Measurements from ENCODE around the gene TTC4. TPM values are rescaled to one million over a fixed set of nuclear protein-coding genes. Genes with fewer than 3 reads are reported as not detected.

TTC4 gene
- total and polyA plus RNA-seq, 2 of the 4 experiments (the other 2 are of a cell fraction), result 21.6 to 27.1 TPM

DNA sequence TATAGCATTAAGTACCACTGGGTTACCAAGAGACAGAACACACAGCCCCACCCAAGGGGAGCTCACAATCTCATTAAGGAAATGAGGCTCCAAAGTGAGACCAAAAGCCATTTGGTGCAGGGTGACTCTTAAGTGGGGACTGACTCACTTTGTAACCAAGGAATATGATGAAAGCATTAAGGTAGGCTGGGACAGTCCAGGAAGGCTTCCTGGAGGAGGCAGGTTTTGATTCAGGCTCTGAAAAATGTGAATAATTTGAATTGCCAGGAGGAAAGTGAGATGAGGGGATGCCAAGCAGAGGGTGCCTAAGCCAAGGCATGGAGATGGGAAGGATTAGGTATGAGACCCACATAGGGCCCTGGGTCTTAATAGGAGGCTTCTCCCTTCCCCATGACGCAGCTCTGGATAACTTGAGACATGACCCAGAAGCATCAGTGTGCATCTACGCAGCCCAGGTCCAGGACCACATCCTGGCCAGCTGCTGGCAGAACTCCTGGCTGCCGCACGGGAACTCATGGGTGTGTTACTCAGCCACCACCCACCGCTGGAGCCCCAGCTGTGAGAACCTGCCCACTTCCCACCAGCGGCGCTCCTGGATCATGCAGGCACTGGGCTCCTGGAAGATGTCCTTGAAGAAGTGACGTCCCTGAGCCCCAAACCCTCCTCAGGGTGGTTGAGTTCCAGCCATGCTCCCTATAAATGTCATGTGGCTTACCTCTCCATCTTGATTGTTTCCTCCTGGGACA, 5.9 kb upstream of the TTC4 start:
- Histone ChIP-seq H3K9me3 (ENCODE audit: control insufficient read depth, insufficient read depth, low read length) (no peaks in the 10 kb centered on the region), H3K4ac (ENCODE audit: low read depth, low read length) (no peak overlapping the region), H3K27ac (ENCODE audit: insufficient read depth, low read length) (no peak overlapping the region), H3K14ac (replicated peaks; ENCODE audit: low read depth, low read length) (no peak overlapping the region), H2BK15ac (ENCODE audit: low read depth, low read length) (no peak overlapping the region), H3K18ac (ENCODE audit: low read depth, low read length) (no peak overlapping the region), H3K56ac (ENCODE audit: extremely low read depth, insufficient read depth, low read length) (no peak overlapping the region), H3K27me3 (ENCODE audit: control insufficient read depth, insufficient read depth, low read length) (peaks cover 29% of the 10 kb centered on the region), H2BK120ac (ENCODE audit: low read depth, low read length) (no peak overlapping the region), H3K23ac (ENCODE audit: low read depth, low read length) (no peak overlapping the region), H4K8ac (ENCODE audit: low read depth in 2 of 2, low read length in 2 of 2) (no peak overlapping the region), H2AK9ac (replicated peaks; ENCODE audit: low read depth, low read length, poor library complexity) (no peak overlapping the region), H4K91ac (ENCODE audit: insufficient read depth, low read depth, low read length) (no peak overlapping the region), H3K9me1 (ENCODE audit: insufficient read depth, low read length) (no peaks in the 10 kb centered on the region), H3K9ac (ENCODE audit: low read depth, low read length) (no peak overlapping the region), H2BK5ac (ENCODE audit: low read depth, low read length, poor library complexity, severe bottlenecking) (no peak overlapping the region), H2BK20ac (ENCODE audit: low read depth, low read length) (no peak overlapping the region), H2AK5ac (ENCODE audit: low read depth, low read length) (no peak overlapping the region), H2AFZ (replicated peaks; ENCODE audit: low read length, poor library complexity) (no peak overlapping the region), H3K79me1 (ENCODE audit: low read depth in 1 of 2, low read length in 2 of 2) (no peaks in the 10 kb centered on the region), H3K4me2 (ENCODE audit: low read depth, low read length) (no peak overlapping the region), H4K5ac (ENCODE audit: low read depth, low read length) (no peak overlapping the region), H3K36me3 (ENCODE audit: control insufficient read depth, insufficient read depth, low read length) (no peaks in the 10 kb centered on the region), H3K4me3 (ENCODE audit: insufficient read depth, low read depth, low read length) (no peak overlapping the region), H3K4me1 (ENCODE audit: control insufficient read depth, insufficient read depth, low read length) (no peaks in the 10 kb centered on the region), H4K20me1 (ENCODE audit: insufficient read depth, low read length) (no peaks in the 10 kb centered on the region)
- dilution Hi-C loops (cut with HindIII; ENCODE audit: low sequenced_read_pairs, unreplicated experiment), result no loop called here
- no TSS peak for BruUV-seq (replicated peaks)
- ATAC-seq (ENCODE audit: low read depth) (no peak), DNase-seq (no peak)
- in situ Hi-C loops (cut with MboI; ENCODE audit: low sequenced_read_pairs), result no loop called here
- WGBS, 2 experiments (ENCODE audit: extremely low coverage in 2 of 2, insufficient read length in 1 of 2), result 87% methylated on average over 5 of the region's 8 CpGs; no CpG with 5 or more reads in 1 of the 2 experiments
- POLR2A ChIA-PET (ENCODE audit: unreplicated experiment), result no interaction called here
- TF ChIP-seq CEBPB (IDR thresholded peaks at IDR 0.05; ENCODE audit: low read depth, low read length), result no peak
- TF ChIP-seq RFX5 (IDR thresholded peaks at IDR 0.05; ENCODE audit: low read depth, low read length), result no peak
- TF ChIP-seq POLR2A (IDR thresholded peaks at IDR 0.05; ENCODE audit: low read depth, low read length), result no peak
- TF ChIP-seq SMC3 (IDR thresholded peaks at IDR 0.05; ENCODE audit: low read depth, low read length), result no peak
- intact Hi-C loops (cut with micrococcal nuclease), result no loop called here
- CTCF ChIA-PET, result no interaction called here

Data from IMR-90 (cell line).